Stimulated activated naive CD8-positive, alpha-beta T cell treated with anti-CD3 and anti-CD28 coated beads, Interleukin-15, amount 100 ng/mL, for 72 hours (primary cell): ENCODE data around the gene PPP1R1B.

ENCODE experiments used
- ATAC-seq: fragments of 150-1000 bp; cut with Tn5 transposase; 2 replicates; pipeline ENCODE4 v1.10.0; 2021; ENCODE audit warnings: mild to moderate bottlenecking, moderate library complexity
- DNase-seq, 2 donors: peaks; one replicate each; pipeline ENCODE4 v3.0.0; 2021 to 2022
- H3K27ac Mint-ChIP-seq, 2 donors: one replicate each; pipeline ENCODE4 v1.8.0; 2022; ENCODE audit warnings: mild to moderate bottlenecking in 2 of 2, mixed read lengths in 2 of 2, moderate library complexity in 2 of 2
- H3K27me3 Mint-ChIP-seq: one replicate; pipeline ENCODE4 v1.8.0; 2022; ENCODE audit warnings: mixed read lengths
- H3K4me1 Mint-ChIP-seq: one replicate; pipeline ENCODE4 v1.8.0; 2022; ENCODE audit warnings: mild to moderate bottlenecking, mixed read lengths
- H3K4me3 Mint-ChIP-seq, 2 donors: one replicate each; pipeline ENCODE4 v1.8.0; 2022; ENCODE audit warnings: mild to moderate bottlenecking in 2 of 2, mixed read lengths in 2 of 2, moderate library complexity in 1 of 2
- H3K9me3 Mint-ChIP-seq, 2 donors: one replicate each; pipeline ENCODE4 v1.8.0; 2022; ENCODE audit warnings: mixed read lengths in 2 of 2

PPP1R1B gene

DNA sequence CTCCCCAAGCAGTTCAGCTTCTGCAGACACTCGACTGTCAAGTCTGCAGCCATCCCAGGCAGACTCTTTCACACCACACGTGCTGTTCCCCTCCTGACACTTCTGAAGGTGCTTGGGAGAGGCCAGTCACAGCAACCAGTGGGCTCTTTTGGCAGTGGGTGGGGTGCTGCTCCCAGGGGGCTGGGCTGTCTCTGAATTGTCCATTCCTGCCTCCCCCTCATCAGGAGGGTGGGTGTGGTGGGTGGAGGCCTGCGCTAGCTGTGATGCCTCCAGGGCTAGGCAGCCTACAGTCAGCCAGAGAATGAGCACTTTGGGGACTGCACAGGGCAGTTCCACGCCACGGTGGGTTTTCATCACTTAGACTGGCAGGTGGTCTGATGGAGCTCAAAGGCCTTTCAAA is 20.5 kb downstream of the PPP1R1B start:
- DNase-seq: no peak
- Mint-ChIP-seq H3K4me3 (no peak overlapping the region), H3K27me3 (no peaks in the 10 kb centered on the region), H3K4me1 (peaks cover 59% of the 10 kb centered on the region), H3K9me3 (no peaks in the 10 kb centered on the region), H3K27ac (no peak overlapping the region)
- no peak for ATAC-seq

DNA sequence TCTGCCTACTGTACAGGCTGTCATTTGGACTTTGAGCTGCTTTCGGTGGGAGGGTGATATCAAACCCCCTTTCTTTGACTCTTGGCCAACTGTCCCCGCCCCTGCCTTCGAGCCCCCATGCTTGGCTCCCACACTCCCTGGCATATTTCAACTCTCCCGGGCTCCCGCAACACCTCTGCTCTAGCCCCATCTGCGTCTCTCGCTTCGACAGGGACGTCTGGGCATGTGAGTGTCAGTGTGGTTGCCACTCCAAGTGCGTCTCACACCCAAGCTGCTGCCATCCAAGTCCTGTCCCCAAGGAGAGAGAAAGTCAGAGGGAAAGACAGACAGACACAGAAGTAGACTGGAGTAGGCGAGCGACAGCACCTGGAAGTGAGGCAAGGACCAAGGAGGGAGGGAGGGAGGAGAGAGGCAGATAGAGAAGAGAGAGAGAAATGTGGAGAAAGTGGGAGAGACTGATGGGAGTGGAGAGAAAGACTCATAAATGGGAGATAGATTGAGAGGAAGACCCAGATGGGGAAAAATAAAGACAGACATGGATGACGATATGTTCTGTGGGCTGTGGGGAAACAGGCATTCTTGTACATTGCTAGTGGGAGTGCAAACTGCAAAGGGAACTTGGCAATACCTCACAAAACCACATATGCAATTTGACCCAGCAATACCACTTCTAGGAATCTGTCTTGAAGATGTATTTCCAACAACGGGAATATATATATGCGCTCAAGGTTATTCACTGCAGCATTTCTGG is 22.0 kb downstream of the PPP1R1B start:
- H3K4me1 Mint-ChIP-seq: peaks cover 59% of the 10 kb centered on the region
- no peaks in the 10 kb centered on the region for H3K9me3 Mint-ChIP-seq
- ATAC-seq (no peak), DNase-seq (no peak)
- H3K27ac Mint-ChIP-seq: no peak overlapping the region
- no peaks in the 10 kb centered on the region for H3K27me3 Mint-ChIP-seq
- H3K4me3 Mint-ChIP-seq: no peak overlapping the region

DNA sequence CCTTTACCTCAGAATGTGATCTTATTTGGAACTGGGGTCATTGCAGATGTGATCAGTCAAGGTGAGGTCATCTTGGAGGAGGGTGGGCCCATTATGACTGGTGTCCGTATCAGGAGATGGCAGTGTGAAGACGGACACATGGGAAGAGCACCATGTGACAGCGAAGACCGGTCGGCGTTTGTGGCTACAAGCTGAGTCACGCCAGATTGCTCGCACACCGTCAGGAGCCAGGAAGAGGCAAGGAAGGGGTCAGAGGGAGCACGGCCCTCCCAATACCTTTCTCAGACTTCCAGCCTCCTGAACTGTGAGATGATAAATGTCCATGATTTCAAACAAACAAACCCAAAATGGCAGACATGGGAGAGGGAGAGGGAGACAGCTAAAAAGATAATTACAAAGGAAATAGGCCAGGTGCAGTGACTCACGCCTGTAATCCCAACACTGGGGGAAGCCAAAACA is 23.4 kb downstream of the PPP1R1B start:
- Mint-ChIP-seq H3K4me1 (peaks cover 59% of the 10 kb centered on the region), H3K27ac (peak overlapping the region in 1 of 2 donors; percentile 8), H3K9me3 (no peaks in the 10 kb centered on the region), H3K4me3 (no peak overlapping the region), H3K27me3 (no peaks in the 10 kb centered on the region)
- ATAC-seq: no peak
- no peak for DNase-seq

DNA sequence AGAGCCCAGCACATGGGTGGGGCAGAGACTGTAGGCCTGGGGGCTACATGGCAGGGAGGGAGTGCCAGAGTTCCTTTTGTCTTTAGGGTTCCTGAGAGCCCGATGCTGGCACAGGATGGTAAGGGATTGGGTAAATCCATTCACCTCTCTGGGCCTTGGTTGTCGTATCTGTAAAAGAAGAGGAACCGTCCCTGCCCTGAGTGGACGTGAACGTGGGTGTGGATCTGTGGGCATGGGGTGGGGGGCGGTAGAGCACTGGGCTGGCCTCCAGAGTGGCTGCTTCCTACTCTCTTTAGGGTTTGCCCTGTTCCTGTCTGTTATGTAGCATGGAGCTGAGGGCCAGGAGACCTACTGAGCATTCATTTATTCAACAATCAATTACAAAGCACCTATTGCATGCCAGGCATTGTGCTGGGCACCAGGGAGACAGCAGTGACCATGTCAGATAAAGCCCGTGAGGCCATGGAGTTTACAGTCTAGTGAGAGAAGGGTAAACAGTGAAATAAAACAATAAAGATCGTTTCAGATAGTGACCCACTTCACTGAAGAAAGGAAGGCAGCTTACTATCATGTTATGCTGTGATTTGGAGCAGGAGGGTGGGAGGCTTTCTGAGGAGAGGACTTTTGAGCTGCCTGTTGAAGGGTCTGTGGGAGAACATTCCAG is 25.3 kb downstream of the PPP1R1B start:
- ATAC-seq: no peak
- H3K4me1 Mint-ChIP-seq: peaks cover 66% of the 10 kb centered on the region
- H3K4me3 Mint-ChIP-seq: no peak overlapping the region
- DNase-seq: no peak
- H3K27me3 Mint-ChIP-seq: no peaks in the 10 kb centered on the region
- peak overlapping the region; percentile 29 to 92 for H3K27ac Mint-ChIP-seq
- H3K9me3 Mint-ChIP-seq: no peaks in the 10 kb centered on the region

DNA sequence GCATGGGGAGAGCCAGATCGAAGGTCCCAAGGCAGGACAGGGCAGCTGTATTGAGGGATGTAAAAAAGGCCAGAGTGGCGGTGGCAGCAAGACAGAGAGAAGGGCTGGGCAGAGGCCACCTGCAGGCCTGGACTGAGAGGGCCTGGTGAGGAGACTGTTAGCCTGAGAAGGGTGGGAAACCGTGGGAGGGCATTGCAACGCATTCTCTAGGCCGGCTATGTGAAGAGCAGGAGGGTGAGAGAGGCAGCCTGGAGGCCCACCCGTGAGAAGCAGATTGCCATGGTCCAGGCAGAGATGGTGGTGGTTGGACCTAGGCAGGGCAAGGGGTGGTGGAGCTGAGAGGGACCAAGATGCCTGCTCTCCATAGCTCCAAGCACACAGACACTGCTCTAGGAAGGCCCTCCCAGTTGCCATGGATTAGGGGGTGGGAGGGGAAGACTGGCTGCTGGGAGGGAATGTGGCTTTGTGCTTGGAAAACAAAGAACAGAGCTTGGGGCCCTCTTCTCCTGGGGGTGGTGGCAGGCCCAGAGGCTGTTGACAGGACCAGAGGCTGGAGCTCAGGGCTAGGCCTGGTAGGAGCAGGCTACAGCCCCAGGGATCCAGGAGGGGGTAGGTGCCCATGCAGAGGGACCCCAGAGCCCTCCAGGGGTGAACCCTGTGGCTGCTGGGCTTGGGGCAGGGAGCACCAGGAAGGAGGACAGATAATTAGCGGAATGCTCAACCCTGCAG is 26.0 kb downstream of the PPP1R1B start:
- Mint-ChIP-seq H3K27ac (peak overlapping the region in 1 of 2 donors; percentile 92), H3K27me3 (no peaks in the 10 kb centered on the region), H3K9me3 (no peaks in the 10 kb centered on the region), H3K4me3 (no peak overlapping the region), H3K4me1 (peaks cover 71% of the 10 kb centered on the region)
- ATAC-seq (peak; percentile 5), DNase-seq (no peak)

DNA sequence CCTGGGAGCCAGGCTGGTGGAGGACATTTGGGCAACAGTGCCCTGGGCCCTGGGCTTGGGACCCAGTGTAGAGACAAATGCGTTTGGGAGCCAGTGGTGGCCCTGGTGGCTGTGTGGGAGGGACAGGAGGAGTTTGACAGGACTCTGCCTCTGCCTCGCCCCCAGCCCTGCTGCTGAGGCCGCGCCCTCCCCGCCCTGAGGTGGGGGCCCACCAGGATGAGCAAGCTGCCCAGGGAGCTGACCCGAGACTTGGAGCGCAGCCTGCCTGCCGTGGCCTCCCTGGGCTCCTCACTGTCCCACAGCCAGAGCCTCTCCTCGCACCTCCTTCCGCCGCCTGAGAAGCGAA is 26.5 kb downstream of the PPP1R1B start:
- peaks cover 76% of the 10 kb centered on the region for H3K4me1 Mint-ChIP-seq
- no peak overlapping the region for H3K27ac Mint-ChIP-seq
- H3K9me3 Mint-ChIP-seq: no peaks in the 10 kb centered on the region
- DNase-seq (no peak), ATAC-seq (peak; percentile 18)
- H3K4me3 Mint-ChIP-seq: no peak overlapping the region
- H3K27me3 Mint-ChIP-seq: no peaks in the 10 kb centered on the region

DNA sequence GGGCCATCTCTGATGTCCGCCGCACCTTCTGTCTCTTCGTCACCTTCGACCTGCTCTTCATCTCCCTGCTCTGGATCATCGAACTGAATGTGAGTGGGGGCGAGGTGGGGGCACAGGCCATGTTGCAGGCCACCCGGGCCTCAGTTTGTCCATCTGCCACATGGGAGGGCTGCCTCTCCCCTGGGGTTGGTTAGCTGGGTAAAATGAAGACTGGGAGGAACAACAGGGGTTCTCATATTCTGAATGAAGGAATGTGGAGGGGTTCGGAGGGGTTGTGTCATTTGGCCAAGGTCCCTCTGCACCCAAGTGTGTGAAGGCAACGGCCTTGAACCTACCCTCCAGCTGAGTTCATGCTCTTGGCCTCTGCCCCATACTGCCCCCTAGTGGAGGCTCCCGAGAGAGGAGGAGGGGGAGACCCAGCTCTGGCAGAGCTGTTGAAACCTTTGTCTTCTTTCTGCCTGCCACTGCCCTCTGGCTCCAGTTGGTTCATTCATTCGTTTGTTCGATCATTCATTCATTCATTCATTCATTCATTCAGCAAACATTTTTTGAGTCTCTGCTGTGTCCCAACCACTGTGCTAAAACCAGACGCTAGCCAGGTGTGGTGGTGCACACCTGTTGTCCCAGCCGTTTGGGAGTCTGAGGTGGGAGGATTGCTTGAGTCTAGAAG is 27.0 kb downstream of the PPP1R1B start:
- Mint-ChIP-seq H3K4me3 (no peak overlapping the region), H3K27me3 (no peaks in the 10 kb centered on the region), H3K27ac (peak overlapping the region in 1 of 2 donors; percentile 21), H3K4me1 (peaks cover 81% of the 10 kb centered on the region), H3K9me3 (no peaks in the 10 kb centered on the region)
- DNase-seq (peak; percentile 72 to 76), ATAC-seq (peak; percentile 82)

DNA sequence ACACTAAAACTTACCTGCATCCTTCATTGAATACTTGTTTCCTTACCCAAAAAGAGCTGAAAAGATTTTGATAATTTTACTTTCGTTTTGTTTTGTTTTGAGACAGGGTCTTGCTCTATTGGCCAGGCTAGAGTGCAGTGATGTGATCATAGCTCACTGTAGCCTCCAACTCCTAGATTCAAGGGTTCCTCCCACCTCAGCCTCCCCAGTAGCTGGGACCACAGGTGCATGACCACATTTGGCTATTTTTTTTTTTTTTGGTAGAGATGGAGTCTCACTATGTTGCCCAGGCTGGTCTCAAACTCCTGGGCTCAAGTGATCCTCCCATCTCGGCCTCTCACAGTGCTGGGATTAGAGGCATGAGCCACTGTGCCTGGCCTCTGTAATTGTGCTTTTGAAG is 28.4 kb downstream of the PPP1R1B start:
- H3K4me1 Mint-ChIP-seq: peaks cover 91% of the 10 kb centered on the region

DNA sequence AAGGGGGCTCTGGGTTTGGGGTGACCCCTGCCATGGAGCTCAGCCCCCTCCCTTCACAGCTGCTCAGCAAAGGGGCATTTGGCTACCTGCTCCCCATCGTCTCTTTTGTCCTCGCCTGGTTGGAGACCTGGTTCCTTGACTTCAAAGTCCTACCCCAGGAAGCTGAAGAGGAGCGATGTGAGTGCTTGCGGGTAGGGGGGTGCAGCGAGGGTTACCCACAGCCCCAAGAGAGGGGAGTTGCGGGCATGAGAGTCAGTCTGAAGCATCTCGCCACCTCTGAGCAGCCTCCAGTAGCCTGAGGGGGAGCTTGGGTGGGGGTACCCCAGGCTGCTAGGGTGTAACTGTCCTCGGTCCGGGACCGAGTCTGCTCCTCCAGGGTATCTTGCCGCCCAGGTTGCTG is 31.6 kb downstream of the PPP1R1B start:
- DNase-seq (no peak), ATAC-seq (no peak)
- peaks cover 68% of the 10 kb centered on the region for H3K4me1 Mint-ChIP-seq
- no peaks in the 10 kb centered on the region for H3K9me3 Mint-ChIP-seq
- H3K27ac Mint-ChIP-seq: peak overlapping the region in 1 of 2 donors; percentile 94
- peak overlapping the region in 1 of 2 donors; percentile 50 for H3K4me3 Mint-ChIP-seq
- H3K27me3 Mint-ChIP-seq: no peaks in the 10 kb centered on the region

More for the DNA sequence above, 28.4 kb downstream of the PPP1R1B start:
- no peaks in the 10 kb centered on the region for H3K27me3 Mint-ChIP-seq
- no peaks in the 10 kb centered on the region for H3K9me3 Mint-ChIP-seq
- DNase-seq (no peak), ATAC-seq (no peak)
- no peak overlapping the region for H3K4me3 Mint-ChIP-seq
- H3K27ac Mint-ChIP-seq: no peak overlapping the region

DNA sequence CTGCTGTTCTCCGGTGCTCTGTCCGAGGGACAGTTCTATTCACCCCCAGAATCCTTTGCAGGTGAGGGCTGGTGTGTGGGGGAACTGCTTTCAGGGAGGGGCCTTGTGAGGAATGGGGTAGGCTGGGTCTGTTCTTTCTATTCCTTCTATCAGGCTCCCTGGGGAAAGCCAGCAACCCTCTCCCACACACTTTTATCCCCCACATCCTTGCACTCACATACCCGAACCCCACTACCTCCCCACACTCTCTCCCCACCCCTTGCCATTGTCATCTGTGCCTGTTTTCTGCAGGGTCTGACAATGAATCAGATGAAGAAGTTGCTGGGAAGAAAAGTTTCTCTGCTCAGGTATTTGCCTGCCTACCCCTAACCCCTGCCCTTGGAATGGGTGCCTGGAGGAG is 32.0 kb downstream of the PPP1R1B start:
- ATAC-seq (no peak), DNase-seq (no peak)
- H3K4me1 Mint-ChIP-seq: peaks cover 65% of the 10 kb centered on the region
- no peak overlapping the region for H3K27ac Mint-ChIP-seq
- H3K4me3 Mint-ChIP-seq: no peak overlapping the region
- no peaks in the 10 kb centered on the region for H3K9me3 Mint-ChIP-seq
- H3K27me3 Mint-ChIP-seq: no peaks in the 10 kb centered on the region

DNA sequence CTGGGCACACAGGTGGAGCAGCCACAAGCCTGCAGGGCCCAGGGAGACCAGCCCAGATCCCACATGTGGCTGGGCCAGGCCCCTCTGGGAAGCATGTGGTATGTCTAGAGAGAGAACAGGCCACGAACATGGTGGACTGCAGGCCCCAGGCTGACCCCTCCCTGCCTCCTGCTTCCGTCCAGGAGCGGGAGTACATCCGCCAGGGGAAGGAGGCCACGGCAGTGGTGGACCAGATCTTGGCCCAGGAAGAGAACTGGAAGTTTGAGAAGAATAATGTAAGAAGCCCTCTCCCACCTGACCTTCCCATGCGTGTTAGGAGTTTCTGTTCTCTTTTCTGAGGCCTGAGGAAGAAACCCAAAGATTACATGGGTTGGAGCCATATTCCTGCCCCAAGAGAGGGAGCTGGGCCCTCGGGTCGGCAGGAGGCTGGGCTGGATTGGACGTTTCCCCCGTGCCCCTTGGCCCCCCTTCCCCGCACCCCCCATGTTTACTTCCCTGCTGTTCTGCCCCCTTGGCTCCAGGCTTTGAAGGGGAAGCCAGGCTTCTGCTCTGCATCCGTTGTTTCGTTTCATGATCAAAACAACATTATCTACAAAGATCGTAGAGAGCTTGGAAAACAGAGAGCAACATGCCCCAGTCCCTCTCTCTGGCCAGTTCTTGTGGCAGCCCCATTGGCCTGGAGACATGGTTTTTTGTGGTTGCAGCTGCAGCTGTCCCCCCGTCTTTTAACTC is 32.7 kb downstream of the PPP1R1B start:
- ATAC-seq (no peak), DNase-seq (no peak)
- Mint-ChIP-seq H3K9me3 (no peaks in the 10 kb centered on the region), H3K4me3 (peak overlapping the region; percentile 26 to 37), H3K27me3 (no peaks in the 10 kb centered on the region), H3K27ac (peak overlapping the region; percentile 57 to 93), H3K4me1 (peaks cover 63% of the 10 kb centered on the region)

DNA sequence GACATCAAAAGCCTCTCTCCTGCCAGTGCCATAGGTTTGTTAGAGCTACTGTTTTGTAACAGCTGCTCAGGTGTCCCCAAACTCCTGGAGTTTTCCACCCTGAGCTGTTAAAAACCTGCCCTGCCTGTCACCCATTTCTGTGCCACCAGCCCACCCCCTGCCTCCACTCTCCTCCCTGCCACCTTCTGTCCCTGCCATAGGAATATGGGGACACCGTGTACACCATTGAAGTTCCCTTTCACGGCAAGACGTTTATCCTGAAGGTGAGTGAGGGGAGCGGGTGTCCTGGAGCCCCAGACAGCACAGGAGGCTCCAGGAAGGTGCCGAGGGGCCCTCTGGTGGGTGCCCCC is 33.2 kb downstream of the PPP1R1B start:
- Mint-ChIP-seq H3K9me3 (no peaks in the 10 kb centered on the region), H3K4me1 (peaks cover 60% of the 10 kb centered on the region), H3K27me3 (no peaks in the 10 kb centered on the region), H3K27ac (peak overlapping the region; percentile 57 to 63), H3K4me3 (peak overlapping the region in 1 of 2 donors; percentile 37)
- no peak for ATAC-seq
- DNase-seq: no peak

DNA sequence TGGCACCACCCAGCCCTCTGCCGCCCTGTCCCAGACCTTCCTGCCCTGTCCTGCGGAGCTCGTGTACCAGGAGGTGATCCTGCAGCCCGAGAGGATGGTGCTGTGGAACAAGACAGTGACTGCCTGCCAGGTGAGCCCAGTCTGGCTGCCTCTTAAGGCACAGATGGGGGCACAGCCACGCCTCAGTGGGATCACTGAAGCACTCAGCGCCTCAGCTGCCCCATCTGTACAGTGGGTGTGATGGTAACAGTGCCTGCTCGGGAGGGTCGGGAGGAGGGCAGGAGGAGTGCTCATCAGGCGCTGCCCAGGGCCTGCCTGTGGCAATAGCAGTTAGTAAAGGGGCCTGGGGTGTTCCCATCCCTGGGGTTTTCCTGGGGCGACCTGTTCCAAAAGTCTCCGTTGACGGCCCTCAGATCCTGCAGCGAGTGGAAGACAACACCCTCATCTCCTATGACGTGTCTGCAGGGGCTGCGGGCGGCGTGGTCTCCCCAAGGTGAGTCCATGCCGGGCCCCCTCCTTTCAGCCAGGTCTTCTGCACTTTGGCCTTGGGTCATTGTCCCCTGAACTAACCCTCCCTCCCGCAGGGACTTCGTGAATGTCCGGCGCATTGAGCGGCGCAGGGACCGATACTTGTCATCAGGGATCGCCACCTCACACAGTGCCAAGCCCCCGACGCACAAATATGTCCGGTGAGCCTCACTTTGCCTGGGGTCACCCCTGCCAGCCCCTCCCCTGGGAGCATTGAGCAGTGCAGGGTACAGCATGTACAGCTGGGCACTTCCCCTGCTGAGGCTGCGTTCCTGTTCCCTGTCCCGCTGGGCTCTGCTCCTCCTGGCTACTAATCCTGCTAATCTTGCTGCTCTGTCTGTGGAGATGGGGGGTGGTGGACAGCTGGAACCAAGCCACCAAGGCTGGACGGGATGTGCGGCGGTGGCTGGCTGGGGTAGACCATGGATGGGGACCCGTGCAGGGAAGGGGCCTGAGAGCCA is 33.9 kb downstream of the PPP1R1B start:
- no peak overlapping the region for H3K4me3 Mint-ChIP-seq
- H3K27ac Mint-ChIP-seq: no peak overlapping the region
- peaks cover 56% of the 10 kb centered on the region for H3K4me1 Mint-ChIP-seq
- no peaks in the 10 kb centered on the region for H3K9me3 Mint-ChIP-seq
- H3K27me3 Mint-ChIP-seq: peaks cover 2% of the 10 kb centered on the region
- ATAC-seq (no peak), DNase-seq (no peak)
